GM19193 (cell line): ENCODE results near the gene DNAJC3.

Experiments
- POLR2A ChIP-seq: IDR thresholded peaks from 4 replicates; pipeline ENCODE4 v1.6.1; 2011; ENCODE audit not compliant: insufficient read depth, insufficient read length; ENCODE audit errors: extremely low read depth

DNAJC3 gene

DNA sequence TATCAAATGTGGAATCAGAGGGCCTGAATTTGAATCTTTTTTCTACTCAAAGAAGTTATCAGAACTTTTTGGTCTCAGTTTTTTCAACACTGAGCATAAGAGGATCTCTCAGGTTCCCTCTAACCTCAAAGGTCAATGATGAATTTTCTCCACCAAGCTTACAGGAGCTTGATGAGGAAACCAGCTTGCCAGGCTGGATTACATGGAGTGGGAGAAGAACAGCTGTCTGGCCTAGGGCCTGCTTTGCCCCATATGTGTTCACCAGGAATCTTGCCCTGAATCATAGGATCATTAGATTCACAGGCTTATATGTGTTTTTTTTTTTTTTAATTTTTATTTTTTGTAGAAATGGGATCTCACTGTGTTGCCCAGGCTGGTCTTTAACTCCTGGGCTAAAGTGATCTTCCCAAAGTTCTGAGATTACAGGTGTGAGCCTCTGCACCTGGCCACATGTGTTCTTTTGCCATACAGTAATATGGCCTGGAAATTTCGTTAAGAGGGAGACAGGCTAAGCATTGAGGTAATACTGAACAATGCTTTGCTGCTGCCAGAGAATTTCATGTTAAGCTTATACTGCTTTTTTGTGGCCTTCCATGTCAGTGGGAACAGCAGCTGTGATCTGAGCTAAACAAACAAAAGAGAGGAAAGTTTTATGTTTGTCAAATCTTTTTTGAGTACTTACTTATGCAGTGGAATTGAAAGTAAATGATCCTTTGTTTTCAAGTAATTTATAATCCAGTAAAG lies 110.6 kb downstream of the DNAJC3 start:
- no peak for TF ChIP-seq POLR2A

DNA sequence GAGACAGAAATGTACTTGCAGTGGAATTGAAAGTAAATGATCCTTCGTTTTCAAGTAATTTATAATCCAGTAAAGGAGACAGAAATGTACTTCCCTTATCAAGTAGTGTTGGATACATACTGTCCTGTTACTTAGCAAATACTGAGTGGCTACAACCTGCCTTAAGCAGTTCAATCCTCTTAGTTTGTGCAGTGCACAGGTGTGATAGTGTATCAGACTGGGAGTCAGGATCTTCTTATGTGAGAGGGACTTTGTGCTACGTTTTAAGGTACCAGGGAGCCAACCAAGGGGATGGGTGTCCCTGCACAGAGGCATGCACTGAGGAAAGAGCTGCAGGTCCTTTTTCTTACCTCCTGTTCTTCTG lies 111.1 kb downstream of the DNAJC3 start:
- no peak for TF ChIP-seq POLR2A

DNA sequence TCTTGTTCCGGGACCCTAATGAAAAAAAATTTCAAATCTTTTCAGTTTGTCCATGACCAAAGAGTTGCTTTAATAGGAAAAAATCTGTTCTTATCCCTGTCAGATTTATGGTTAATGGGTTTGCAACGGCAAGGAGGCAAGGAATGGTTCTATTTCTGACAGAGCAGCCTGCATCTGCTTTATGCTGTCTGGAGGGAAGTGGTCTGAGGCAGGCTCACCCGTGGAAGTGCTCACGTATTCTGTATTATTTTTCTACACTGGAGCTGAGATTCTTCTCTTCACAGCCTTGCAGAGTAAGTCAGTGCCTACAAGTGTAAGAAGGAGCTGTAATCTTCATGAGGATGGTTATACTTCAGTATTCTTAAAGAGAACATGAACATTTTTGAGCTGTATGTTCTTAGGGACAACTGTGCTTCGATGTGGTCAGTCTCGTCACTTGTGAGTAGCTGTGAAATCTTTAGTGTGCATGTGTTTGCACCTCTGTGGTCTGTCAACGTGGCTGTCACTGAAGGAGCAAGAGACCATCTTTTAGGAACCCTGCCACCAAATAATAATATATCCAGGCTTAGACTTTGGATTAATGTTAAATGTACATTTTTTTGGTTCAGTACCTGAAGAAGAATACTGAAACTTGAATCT lies 114.3 kb downstream of the DNAJC3 start:
- TF ChIP-seq POLR2A: no peak

DNA sequence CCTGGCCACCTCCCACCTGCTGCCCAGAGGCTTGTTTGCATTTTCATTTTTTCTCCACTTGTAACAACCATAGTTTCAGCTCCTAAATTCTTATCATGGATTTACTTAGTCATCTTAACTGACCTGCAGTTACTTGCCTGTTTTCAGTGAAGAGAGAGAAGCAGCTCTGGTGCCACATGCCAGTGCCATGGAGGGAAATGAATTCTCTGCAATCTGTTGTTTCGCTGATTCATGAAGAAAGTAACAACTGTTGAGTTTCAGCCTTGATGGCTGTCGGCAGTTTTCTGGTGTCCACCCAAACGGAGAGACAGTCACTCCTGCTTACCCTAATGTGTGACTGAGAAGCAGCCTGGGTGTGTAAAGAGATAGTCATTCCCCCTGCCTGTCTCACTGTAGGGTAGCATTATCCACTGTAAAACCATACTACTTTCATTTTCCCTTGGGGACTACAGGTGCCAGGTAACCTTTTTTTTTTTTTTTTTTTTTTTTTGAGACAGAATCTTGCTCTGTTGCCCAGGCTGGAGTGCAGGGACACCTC lies 116.1 kb downstream of the DNAJC3 start:
- no peak for TF ChIP-seq POLR2A

DNA sequence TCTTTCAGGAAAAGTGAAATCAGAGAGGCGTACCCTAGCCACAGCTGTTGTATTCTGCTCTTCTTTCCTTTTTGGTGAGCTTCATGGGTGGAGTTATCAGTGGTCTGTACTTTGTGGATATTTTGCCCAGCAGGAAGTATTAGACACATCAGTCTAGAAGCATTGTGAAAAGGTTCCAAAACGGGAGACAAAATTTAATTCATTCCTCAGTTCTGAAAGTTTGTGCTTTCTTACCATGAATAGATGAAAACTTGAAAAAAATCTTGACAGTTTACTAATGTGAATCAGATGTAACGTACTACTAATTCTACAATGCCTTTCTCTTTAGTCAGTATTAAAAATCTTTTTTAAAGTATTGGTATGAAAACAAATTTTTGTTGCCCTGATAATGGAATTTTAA lies 116.8 kb downstream of the DNAJC3 start:
- TF ChIP-seq POLR2A: no peak

DNA sequence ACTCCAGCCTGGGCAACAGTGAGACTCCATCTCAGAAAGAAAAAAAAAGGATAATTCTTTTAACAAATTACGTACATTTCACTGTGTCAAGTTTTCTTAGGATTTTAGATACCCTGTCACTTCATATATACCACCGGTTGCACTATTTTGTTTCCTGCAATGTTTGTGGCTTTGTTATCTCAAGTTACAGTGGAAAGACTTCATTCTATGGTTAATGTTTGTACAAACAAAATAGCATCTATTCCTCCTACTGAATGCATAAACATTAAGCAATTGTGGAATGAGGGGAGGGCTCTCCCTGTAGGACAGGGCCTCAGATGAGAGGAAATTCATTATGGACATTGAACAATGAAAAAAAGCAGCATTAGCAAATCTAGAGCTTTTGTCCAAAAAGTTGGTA lies 120.1 kb downstream of the DNAJC3 start:
- no peak for TF ChIP-seq POLR2A

DNA sequence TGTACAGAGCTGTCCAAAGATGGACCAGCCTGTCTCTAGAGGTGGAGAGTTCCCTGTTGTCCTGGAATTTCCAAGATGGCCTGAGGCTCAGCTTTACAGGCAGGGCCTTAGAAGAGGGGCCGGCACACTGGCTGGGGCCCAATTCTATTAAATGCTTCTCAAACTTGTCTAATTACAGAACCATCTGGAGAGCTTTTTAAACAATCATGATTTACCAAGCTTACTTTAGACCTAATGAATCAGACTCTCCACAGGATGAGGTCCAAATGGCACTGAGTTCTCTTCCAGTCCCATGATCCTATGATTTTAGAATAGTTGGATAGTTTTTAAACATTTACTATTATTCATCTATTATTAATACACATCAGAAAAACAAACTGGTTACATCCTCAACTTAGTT lies 123.5 kb downstream of the DNAJC3 start:
- TF ChIP-seq POLR2A: no peak

DNA sequence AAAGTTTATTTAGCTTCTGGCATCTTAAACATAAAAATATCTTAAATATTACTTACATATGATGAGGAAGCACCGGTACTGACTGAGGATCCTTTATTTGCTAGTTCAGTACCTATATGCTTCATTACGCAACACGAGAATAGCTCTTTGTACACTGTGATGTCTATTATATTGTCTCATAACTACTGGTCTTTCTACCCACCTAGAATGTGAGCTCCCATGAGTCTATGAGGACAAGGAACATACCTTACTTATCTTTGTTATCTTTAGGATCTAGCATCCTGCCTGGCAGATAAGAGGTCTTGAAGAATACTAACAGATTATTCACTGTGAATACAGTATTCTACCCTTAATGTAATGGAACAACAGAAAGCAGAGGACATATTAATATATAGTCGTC lies 124.9 kb downstream of the DNAJC3 start:
- no peak for TF ChIP-seq POLR2A

DNA sequence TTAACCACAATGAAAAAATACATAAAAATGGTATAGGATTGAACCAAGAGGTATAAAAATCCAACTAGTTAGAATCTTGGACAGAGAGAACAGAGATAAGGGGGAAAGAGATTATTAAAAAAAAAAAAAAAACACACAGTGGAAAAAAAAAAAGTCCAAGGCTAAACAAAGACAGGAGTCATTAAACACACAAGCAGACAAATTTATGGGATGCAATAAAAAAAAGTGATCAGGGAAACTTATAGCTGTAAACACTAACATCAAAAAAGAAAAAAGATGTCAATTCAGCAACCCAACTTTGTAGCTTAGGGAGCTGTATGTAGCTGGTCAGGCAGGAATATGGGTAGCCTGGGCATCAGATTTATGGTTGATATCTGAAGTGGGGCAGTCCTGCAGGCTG lies 129.0 kb downstream of the DNAJC3 start:
- no peak for TF ChIP-seq POLR2A

DNA sequence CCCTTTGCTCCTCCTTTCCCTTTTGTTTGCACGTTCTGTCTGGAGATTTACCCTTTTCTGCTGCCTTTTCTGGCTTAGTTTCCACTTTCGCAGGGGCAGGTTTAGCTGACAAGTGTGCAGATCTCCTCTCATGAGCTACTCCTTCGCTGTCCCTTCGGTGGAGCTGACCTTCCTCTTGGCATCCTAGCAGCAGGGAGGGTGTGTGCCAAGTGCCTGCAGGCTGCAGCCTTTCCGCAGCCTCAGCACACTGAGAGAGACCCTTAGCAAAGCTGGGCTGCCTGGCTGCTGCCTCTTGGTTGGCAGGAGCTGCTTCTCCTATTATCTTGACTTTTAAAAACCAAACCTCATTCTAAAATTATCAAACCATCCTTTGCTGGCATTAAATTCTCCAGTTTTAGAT lies 132.5 kb downstream of the DNAJC3 start:
- TF ChIP-seq POLR2A: no peak

DNA sequence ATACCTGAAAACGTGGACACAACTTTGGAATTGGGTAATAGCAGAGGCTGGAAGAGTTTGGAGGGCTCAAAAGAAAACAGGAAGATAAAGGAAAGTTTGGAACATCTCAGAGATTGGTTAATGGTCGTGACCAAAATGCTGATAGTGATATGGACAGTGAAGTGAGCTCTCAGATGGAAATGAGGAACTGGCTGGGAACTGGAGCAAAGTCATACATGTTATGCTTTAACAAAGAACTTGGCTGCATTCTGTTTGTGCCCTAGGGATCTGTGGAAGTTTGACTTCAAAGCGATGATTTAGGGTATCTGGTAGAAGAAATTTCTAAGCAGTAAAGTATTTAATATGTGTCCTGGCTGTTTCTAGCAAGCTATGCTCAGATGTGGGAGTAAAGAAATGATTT lies 136.2 kb downstream of the DNAJC3 start:
- TF ChIP-seq POLR2A: no peak

DNA sequence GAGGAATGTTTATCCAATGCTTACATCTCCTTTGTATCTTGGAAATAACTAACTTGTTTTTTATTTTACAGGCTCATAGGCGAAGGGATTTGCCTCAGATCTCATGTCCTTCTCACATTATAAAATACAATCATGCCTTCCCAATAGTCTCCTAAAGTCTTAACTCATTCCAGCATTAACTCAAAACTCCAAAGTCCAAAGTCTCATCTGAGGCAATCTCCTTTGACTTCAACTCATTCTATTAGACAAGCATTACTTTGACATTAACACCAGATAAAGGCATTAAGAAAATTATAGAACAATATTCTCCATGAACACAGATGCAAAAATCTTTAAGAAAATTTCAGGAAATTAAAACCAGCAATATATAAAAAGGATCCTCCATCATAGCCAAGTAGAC lies 137.6 kb downstream of the DNAJC3 start:
- no peak for TF ChIP-seq POLR2A

DNA sequence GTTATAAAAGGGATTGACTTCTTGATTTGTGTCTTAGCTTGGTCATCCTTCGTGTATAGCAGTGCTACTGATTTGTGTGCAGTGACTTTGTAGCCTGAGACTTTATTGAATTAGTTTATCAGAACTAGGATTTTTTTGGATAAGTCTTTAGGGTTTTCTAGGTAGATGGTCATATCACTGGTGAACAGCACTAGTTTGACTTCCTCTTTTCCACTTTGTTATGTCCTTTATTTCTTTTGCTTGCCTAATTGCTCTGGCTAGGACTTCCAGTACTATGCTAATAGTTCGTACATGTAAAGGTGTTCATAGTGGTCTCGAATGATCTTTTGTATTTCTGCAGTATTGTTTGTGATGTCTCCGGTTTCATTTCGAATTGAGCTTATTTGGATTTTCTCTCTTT lies 145.4 kb downstream of the DNAJC3 start:
- TF ChIP-seq POLR2A: no peak

DNA sequence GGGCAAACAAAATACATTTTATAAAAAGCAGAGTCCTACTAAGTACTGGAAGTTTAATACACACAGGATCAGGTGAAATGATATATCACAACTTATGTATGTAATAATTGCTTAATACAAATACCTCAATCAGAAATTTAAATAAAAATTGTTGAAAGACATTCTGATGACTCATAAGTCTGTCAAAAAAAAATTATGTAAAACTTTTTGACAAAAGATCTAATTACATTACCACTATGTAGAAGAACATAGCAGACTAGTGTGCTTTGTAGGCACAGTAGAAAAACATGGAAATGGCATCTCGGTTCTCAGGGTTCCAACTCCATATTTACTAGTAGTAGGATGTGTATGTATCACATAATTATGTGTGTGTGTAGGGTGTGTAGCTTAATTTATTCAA lies 156.2 kb downstream of the DNAJC3 start:
- no peak for TF ChIP-seq POLR2A

DNA sequence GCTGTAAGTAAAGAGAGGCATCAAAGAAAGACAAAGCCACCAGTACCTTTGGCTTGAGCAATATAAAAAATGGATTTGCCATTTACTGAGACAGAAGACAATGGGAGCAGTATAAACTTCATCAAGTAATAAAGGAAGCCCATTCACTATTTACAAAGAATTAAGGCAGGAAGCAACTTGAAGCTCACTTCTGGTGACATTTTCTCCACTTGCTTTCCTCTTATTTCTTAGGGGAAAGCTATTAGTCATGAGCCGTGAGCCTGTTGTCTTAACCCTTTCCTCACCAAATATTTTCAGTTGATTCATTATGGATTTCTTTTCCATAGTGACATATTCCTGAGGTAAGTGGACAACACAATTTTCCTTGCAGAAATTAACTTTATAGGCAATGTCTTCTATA lies 156.8 kb downstream of the DNAJC3 start:
- TF ChIP-seq POLR2A: no peak

DNA sequence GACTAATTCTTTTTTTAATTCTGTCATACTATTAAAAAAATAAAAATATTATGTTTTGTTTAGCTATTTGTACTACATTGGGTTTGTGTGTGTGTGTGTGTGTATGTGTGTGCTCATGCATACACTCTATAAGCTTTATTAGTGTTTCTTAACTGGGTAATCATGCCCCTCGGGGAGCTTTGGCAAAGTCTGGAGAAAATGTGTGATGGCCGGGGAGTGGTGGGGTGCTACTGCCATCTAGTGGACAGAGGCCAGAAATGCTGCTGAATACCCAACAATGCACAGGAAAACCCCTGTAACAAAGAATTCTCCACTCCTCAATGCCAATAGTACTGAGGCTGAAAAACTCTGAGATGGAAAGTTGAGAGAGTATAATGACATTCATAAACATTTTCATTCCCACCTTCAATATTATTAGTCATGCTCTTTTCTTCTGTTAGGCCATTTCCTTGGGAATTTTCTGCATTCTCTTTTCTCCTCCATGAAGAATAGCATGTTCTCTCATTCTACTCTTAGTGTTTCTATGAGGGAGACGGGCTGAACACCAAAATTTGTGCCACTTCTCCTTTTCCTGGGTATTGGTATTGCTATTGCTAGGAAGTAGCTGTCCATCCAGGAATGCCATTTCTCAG lies 157.3 kb downstream of the DNAJC3 start:
- no peak for TF ChIP-seq POLR2A
